Mesendoderm (in vitro differentiated cells): ENCODE results near the gene TRIM32.

ENCODE experiments used
- DNase-seq: peaks from one replicate; pipeline ENCODE4 v3.0.0; 2013
- H2AK5ac ChIP-seq: 2 replicates; pipeline ENCODE4 v1.6.1; 2013; ENCODE audit warnings: low read length, inconsistent platforms
- H2BK120ac ChIP-seq: 2 replicates; pipeline ENCODE4 v1.6.1; 2013; ENCODE audit warnings: low read depth, mild to moderate bottlenecking, low read length, moderate library complexity, mixed read lengths
- H2BK15ac ChIP-seq: replicated peaks from 2 replicates; pipeline ENCODE4 v1.6.1; 2013; ENCODE audit warnings: low read depth, mild to moderate bottlenecking, moderate library complexity
- H2BK5ac ChIP-seq: 2 replicates; pipeline ENCODE4 v1.6.1; 2013; ENCODE audit warnings: low read length, inconsistent platforms
- H3K18ac ChIP-seq: 2 replicates; pipeline ENCODE4 v1.6.1; 2013; ENCODE audit warnings: mild to moderate bottlenecking, low read length, mixed read lengths
- H3K23ac ChIP-seq: one replicate; pipeline ENCODE4 v1.6.1; 2013; ENCODE audit warnings: low read length
- H3K27ac ChIP-seq: 2 replicates; pipeline ENCODE4 v1.5.1; 2013; ENCODE audit warnings: low read depth, mild to moderate bottlenecking, inconsistent platforms, low read length, moderate library complexity
- H3K27me3 ChIP-seq: 2 replicates; pipeline ENCODE4 v1.6.1; 2013; ENCODE audit warnings: low read length, control low read depth, mild to moderate bottlenecking, inconsistent platforms; ENCODE audit not compliant: insufficient read depth, poor library complexity
- H3K36me3 ChIP-seq: 2 replicates; pipeline ENCODE4 v1.6.1; 2013; ENCODE audit warnings: low read length, inconsistent platforms; ENCODE audit not compliant: control insufficient read depth, insufficient read depth
- H3K4ac ChIP-seq: one replicate; pipeline ENCODE4 v1.6.1; 2013; ENCODE audit warnings: low read depth, mild to moderate bottlenecking, low read length, moderate library complexity
- H3K4me1 ChIP-seq: 2 replicates; pipeline ENCODE4 v1.6.1; 2013; ENCODE audit warnings: low read depth, low read length, inconsistent platforms; ENCODE audit not compliant: control insufficient read depth
- H3K4me2 ChIP-seq: 2 replicates; pipeline ENCODE4 v1.6.1; 2013; ENCODE audit warnings: low read length
- H3K4me3 ChIP-seq: 2 replicates; pipeline ENCODE4 v1.5.1; 2013; ENCODE audit warnings: mild to moderate bottlenecking, low read length
- H3K56ac ChIP-seq: one replicate; pipeline ENCODE4 v1.6.1; 2013; ENCODE audit warnings: low read length
- H3K79me1 ChIP-seq: 2 replicates; pipeline ENCODE4 v1.6.1; 2013; ENCODE audit warnings: low read length, inconsistent platforms
- H3K79me2 ChIP-seq: 2 replicates; pipeline ENCODE4 v1.6.1; 2013; ENCODE audit warnings: mild to moderate bottlenecking, low read length; ENCODE audit not compliant: control insufficient read depth, insufficient read depth
- H3K9ac ChIP-seq: 2 replicates; pipeline ENCODE4 v1.6.1; 2013; ENCODE audit warnings: low read length, inconsistent platforms
- H4K5ac ChIP-seq: one replicate; pipeline ENCODE4 v1.6.1; 2013; ENCODE audit warnings: low read length
- H4K8ac ChIP-seq: one replicate; pipeline ENCODE4 v1.6.1; 2013; ENCODE audit warnings: low read depth, mild to moderate bottlenecking, control low read depth, low read length, moderate library complexity
- WGBS: extraction: QIAGEN DNeasy Blood & Tissue Kit; methylation state at CpG from one replicate; pipeline ENCODE4 v1.1.7; 2013; ENCODE audit warnings: low lambda C conversion rate, missing lambda C conversion rate; ENCODE audit not compliant: insufficient coverage; ENCODE audit errors: extremely low coverage; 5-methylcytosine and 5-hydroxymethylcytosine counted together

The TRIM32 gene

GRCh38 chr9:116721944-116722343, 34.8 kb downstream of the TRIM32 start:
- Histone ChIP-seq H3K4me2 (no peak overlapping the region), H3K4me1 (peaks cover 5% of the 10 kb centered on the region), H3K79me2 (no peaks in the 10 kb centered on the region), H3K18ac (no peak overlapping the region), H3K23ac (no peak overlapping the region), H2AK5ac (no peak overlapping the region), H4K5ac (no peak overlapping the region), H2BK5ac (no peak overlapping the region), H3K4ac (no peak overlapping the region), H3K79me1 (no peaks in the 10 kb centered on the region), H3K27me3 (no peaks in the 10 kb centered on the region), H3K27ac (no peak overlapping the region), H3K56ac (no peak overlapping the region), H3K36me3 (no peaks in the 10 kb centered on the region), H4K8ac (no peak overlapping the region), H2BK15ac (no peak overlapping the region), H3K4me3 (no peak overlapping the region), H2BK120ac (no peak overlapping the region), H3K9ac (no peak overlapping the region)
- WGBS: no CpG with 5 or more reads among the region's 2 CpGs
- no peak for DNase-seq

- Histone ChIP-seq H3K4me1 (no peaks in the 10 kb centered on the region), H3K27ac (no peak overlapping the region), H2BK15ac (no peak overlapping the region), H3K56ac (no peak overlapping the region), H3K79me1 (no peaks in the 10 kb centered on the region), H4K8ac (no peak overlapping the region), H2BK120ac (no peak overlapping the region), H3K4ac (no peak overlapping the region), H3K18ac (no peak overlapping the region), H2AK5ac (no peak overlapping the region), H3K4me2 (no peak overlapping the region), H3K36me3 (no peaks in the 10 kb centered on the region), H3K9ac (no peak overlapping the region), H4K5ac (no peak overlapping the region), H3K79me2 (no peaks in the 10 kb centered on the region), H3K23ac (no peak overlapping the region), H2BK5ac (no peak overlapping the region), H3K4me3 (no peak overlapping the region), H3K27me3 (no peaks in the 10 kb centered on the region)
- no peak for DNase-seq
- no CpG with 5 or more reads among the region's 3 CpGs for WGBS
Measured at GRCh38 chr9:116724123-116724522, 37.0 kb downstream of the TRIM32 start.

- no peak overlapping the region for H3K9ac ChIP-seq
- no peak overlapping the region for H2AK5ac ChIP-seq
- no peak overlapping the region for H3K56ac ChIP-seq
- no peak overlapping the region for H3K18ac ChIP-seq
- no peak overlapping the region for H2BK120ac ChIP-seq
- no peak overlapping the region for H3K4me2 ChIP-seq
- no peak overlapping the region for H3K4me3 ChIP-seq
- no peaks in the 10 kb centered on the region for H3K79me2 ChIP-seq
- no peak overlapping the region for H2BK15ac ChIP-seq
- H3K23ac ChIP-seq: no peak overlapping the region
- H2BK5ac ChIP-seq: no peak overlapping the region
- no peak for DNase-seq
- no peak overlapping the region for H3K27ac ChIP-seq
- no peaks in the 10 kb centered on the region for H3K36me3 ChIP-seq
- no peaks in the 10 kb centered on the region for H3K4me1 ChIP-seq
- no peak overlapping the region for H3K4ac ChIP-seq
- H3K79me1 ChIP-seq: no peaks in the 10 kb centered on the region
- H4K5ac ChIP-seq: no peak overlapping the region
- H3K27me3 ChIP-seq: no peaks in the 10 kb centered on the region
- H4K8ac ChIP-seq: no peak overlapping the region
Measured at GRCh38 chr9:116726602-116727001, 39.5 kb downstream of the TRIM32 start.

GRCh38 chr9:116733010-116733641, 46.0 kb downstream of the TRIM32 start:
- Histone ChIP-seq H3K4me1 (no peaks in the 10 kb centered on the region), H3K27ac (no peak overlapping the region), H3K27me3 (no peaks in the 10 kb centered on the region), H3K23ac (no peak overlapping the region), H3K4me3 (no peak overlapping the region), H4K5ac (no peak overlapping the region), H3K56ac (no peak overlapping the region), H3K4me2 (no peak overlapping the region), H4K8ac (no peak overlapping the region), H3K4ac (no peak overlapping the region), H3K36me3 (no peaks in the 10 kb centered on the region), H3K9ac (no peak overlapping the region), H3K79me1 (no peaks in the 10 kb centered on the region), H2BK15ac (no peak overlapping the region), H3K18ac (no peak overlapping the region), H3K79me2 (no peaks in the 10 kb centered on the region), H2BK120ac (no peak overlapping the region), H2AK5ac (no peak overlapping the region), H2BK5ac (no peak overlapping the region)
- no CpG with 5 or more reads among the region's 9 CpGs for WGBS
- DNase-seq: no peak

- H3K4me1 ChIP-seq: no peaks in the 10 kb centered on the region
- no peak overlapping the region for H2BK5ac ChIP-seq
- H4K5ac ChIP-seq: no peak overlapping the region
- no peak overlapping the region for H3K23ac ChIP-seq
- H2BK15ac ChIP-seq: no peak overlapping the region
- H2BK120ac ChIP-seq: no peak overlapping the region
- no peak overlapping the region for H2AK5ac ChIP-seq
- no CpG with 5 or more reads among the region's 8 CpGs for WGBS
- no peak overlapping the region for H3K4ac ChIP-seq
- H3K79me2 ChIP-seq: no peaks in the 10 kb centered on the region
- H3K36me3 ChIP-seq: no peaks in the 10 kb centered on the region
- H3K27ac ChIP-seq: no peak overlapping the region
- no peaks in the 10 kb centered on the region for H3K79me1 ChIP-seq
- H3K27me3 ChIP-seq: no peaks in the 10 kb centered on the region
- H3K18ac ChIP-seq: no peak overlapping the region
- H4K8ac ChIP-seq: no peak overlapping the region
- H3K9ac ChIP-seq: no peak overlapping the region
- no peak overlapping the region for H3K56ac ChIP-seq
- no peak for DNase-seq
- no peak overlapping the region for H3K4me2 ChIP-seq
- H3K4me3 ChIP-seq: no peak overlapping the region
Measured at GRCh38 chr9:116736399-116737151, 49.5 kb downstream of the TRIM32 start.

GRCh38 chr9:116737152-116737546, 50.0 kb downstream of the TRIM32 start:
- H4K5ac ChIP-seq: no peak overlapping the region
- no peak overlapping the region for H3K4me2 ChIP-seq
- no peak overlapping the region for H2BK120ac ChIP-seq
- H2BK5ac ChIP-seq: no peak overlapping the region
- H3K27ac ChIP-seq: no peak overlapping the region
- H3K4me1 ChIP-seq: no peaks in the 10 kb centered on the region
- no peaks in the 10 kb centered on the region for H3K27me3 ChIP-seq
- no peaks in the 10 kb centered on the region for H3K79me2 ChIP-seq
- no peak overlapping the region for H3K4me3 ChIP-seq
- no peaks in the 10 kb centered on the region for H3K79me1 ChIP-seq
- H3K36me3 ChIP-seq: no peaks in the 10 kb centered on the region
- H3K23ac ChIP-seq: no peak overlapping the region
- H2AK5ac ChIP-seq: no peak overlapping the region
- H3K18ac ChIP-seq: no peak overlapping the region
- no peak overlapping the region for H3K56ac ChIP-seq
- no CpG with 5 or more reads among the region's 16 CpGs for WGBS
- no peak overlapping the region for H3K4ac ChIP-seq
- no peak overlapping the region for H2BK15ac ChIP-seq
- DNase-seq: peak; percentile 92
- H3K9ac ChIP-seq: no peak overlapping the region
- H4K8ac ChIP-seq: no peak overlapping the region
